GM18867 (cell line): Measurements from ENCODE around the gene AHSG.
"Not testable (repeated sequence)": the region's sequence is repeated elsewhere in the genome, so short reads cannot be mapped to it uniquely, and the experiment has no call there.

Experiments
- ATAC-seq: cut with Tn5 transposase; IDR thresholded peaks from one replicate; pipeline ENCODE4 v1.9.1; 2021; ENCODE audit warnings: mild to moderate bottlenecking, moderate library complexity; ENCODE audit not compliant: unreplicated experiment

The AHSG gene

DNA sequence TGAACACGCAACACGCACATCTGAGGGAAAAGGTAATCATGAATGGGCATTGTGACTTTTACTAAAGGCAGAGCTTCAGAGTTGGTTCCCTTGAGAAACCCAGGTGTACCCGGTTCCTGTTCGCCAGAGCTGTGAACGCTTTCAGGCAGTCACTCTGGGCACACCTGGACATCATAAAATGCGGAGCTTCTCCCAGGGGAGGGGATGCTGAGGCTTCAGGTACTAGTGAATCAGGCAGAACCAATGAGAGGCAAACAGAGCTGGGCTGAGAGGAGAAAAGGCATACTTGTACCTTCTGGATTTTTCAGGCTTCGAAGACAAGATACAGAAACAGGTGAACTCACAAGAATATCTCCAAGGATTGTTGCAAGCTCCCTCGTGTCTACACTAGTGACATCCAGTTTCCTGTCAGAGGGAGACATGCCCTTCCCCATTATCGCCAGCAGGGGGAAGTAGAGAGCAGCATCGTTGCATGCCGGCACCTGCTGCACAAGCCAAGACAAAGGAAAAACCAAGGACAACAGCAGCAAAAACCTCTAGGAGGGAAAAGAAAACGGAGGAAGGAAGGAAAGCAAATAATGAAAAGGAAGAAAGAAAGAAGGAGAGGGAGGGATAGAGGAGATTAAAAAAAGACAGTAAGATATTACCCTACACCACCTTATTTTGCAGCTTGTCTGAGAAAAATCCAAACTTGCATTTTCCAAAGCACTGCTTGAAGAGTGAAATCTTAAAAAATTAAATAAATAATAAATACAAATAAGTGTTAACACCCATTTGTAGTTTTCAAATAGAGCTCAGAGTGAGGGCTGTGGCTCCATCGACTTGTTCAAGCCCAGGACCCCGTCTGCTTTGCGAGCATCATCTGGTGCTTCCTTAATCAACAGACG, 2.0 kb downstream of the AHSG start:
- peak; percentile 63 for ATAC-seq

- ATAC-seq = no peak
These were observed 3.4 kb downstream of the AHSG start for GRCh38 chr3:186616299-186616617.

GRCh38 chr3:186617036-186617946, 4.4 kb downstream of the AHSG start:
- ATAC-seq = peak; percentile 91

DNA sequence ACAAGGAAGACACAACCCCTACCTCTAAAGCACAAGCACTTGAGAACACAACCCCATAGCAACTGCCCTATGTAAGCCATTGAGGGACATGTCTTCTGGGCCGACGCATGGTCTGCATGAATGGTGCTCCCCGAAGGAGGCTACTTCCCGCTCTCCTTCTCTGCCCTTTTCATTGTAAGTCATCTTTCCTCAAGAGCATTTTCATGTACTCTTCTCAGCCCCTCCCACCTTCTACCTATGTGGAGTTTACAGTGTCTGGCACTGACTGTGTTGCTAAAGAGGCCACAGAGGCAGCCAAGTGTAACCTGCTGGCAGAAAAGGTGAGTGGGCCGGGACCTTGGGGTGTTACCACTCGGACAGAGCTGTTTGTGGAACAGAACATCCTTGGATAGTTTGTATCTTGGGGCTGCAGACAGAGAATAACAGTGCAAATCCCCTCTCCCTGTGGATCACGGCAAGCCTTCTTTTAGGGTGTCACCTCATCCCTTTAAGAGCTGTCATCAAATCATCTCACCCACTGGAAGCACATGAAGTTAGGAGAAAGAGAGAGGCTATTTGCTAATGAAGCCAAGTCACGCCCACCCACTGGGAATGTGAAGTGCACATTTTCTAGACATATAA, 5.6 kb downstream of the AHSG start:
- no peak for ATAC-seq

GRCh38 chr3:186619787-186620212, 6.9 kb downstream of the AHSG start:
- ATAC-seq = no peak

DNA sequence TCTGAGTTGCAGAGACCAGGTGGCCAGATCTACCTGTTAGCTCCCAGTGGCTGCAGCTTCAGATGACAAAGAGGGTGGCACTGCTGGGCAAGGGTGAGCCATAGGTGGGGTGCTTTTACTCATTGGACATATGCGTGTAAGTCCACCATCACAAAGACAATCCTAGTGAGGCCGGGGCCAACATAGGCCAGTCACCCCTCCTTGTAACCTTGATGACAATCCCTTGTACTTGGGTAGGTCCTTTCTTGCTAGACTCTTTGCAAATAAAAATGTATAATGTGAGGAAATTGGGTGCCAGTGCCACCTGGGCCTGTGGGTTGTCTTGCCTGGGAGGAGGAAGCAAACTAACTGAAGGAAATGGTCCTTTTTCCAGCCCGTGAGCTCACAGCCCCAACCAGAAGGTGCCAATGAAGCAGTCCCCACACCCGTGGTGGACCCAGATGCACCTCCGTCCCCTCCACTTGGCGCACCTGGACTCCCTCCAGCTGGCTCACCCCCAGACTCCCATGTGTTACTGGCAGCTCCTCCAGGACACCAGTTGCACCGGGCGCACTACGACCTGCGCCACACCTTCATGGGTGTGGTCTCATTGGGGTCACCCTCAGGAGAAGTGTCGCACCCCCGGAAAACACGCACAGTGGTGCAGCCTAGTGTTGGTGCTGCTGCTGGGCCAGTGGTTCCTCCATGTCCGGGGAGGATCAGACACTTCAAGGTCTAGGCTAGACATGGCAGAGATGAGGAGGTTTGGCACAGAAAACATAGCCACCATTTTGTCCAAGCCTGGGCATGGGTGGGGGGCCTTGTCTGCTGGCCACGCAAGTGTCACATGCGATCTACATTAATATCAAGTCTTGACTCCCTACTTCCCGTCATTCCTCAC, 7.6 kb downstream of the AHSG start:
- no peak for ATAC-seq

DNA sequence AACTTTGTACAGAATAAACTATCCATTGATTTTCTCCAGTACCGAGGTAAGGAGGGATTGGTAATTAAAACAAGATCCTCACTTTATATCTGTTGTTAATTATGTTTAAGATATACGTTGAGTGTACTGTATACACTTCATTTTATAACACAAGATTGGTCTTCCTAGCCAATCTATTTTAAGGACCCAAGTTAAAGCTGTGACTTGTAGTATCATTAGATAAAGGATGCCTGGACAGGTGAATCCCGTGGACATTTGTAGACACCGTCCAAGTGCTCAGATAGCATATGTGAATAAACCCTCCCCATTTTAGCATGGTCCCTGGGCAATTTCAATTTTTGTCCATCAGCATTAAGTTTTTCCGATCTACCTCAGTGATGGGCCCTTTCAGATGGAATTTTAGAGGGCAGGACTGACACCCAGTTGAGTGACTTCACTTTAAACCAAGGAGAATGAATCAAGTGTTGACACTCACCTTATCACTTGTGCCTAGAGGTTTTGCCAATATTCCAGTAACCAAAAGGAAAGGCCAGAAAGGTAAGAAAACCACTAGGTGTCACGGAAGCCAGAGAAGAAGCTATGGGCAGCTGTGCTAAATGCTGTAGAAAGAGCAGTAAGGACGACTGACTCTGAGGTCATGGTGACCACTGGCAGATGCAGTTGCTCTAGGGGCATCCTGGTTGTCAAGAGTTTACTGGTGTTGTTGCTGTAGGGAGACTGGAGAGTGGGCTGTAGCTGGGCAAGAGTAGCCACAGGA, 9.2 kb downstream of the AHSG start:
- no peak for ATAC-seq

DNA sequence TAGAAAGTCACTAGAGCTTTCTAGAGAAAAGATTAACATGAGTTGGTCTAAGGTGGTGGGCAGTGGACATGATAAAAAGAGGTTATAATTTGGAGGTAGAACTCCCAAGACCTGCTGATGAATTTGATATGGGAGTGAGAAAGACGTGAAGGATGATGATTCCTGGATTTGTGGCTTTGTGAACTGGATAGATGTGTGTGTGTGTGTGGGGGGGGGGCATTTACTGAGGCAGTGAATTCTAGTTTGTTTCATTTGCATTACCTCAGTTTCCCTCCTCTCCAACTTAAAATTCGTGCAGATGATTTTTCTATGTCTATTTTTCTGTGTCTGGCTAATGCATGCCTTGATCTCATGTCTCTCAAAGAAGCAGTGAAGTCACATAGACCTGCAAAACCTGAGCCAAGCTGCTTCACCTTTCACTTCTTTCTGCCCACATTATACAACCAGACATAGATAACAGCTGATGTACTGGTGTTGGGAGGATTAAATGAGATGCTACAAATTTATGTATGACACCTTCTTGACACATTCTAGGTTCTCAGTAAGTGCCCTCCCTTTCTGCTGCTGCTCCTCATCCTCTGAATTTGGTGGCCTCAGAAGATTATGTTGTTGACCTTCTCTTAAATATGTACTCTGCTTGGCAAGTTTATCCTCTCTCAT, 9.9 kb downstream of the AHSG start:
- ATAC-seq = no peak

DNA sequence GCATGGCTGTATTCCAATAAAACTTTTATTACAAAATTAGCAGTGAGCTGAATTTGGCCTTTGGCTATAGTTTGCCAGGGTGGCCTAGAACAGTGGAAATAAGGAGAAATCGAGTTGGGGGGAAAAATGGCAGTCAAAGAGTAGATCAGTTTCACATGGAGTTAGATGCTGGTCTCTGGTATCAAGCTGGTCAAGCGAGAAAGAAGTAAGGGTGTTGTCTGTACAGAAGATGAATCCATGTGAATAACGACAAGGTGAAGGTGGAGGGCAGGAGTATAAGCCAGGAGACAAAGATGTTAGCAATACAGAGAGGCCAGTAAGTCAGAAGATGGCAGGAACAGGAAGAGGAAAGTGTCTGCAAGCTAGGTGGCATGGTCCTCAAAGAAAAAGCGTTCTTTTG, 11.7 kb downstream of the AHSG start:
- ATAC-seq = no peak

GRCh38 chr3:186625600-186626042, 12.8 kb downstream of the AHSG start:
- no peak for ATAC-seq

GRCh38 chr3:186626254-186626847, 13.5 kb downstream of the AHSG start:
- ATAC-seq = no peak

- no peak for ATAC-seq
These were observed 15.1 kb downstream of the AHSG start for GRCh38 chr3:186627852-186628414.

- ATAC-seq = no peak
These were observed 15.9 kb downstream of the AHSG start for GRCh38 chr3:186628756-186629155.

- ATAC-seq = no peak
These were observed 18.2 kb downstream of the AHSG start for GRCh38 chr3:186630950-186631641.

GRCh38 chr3:186633481-186633880, 20.6 kb downstream of the AHSG start:
- ATAC-seq = no peak

GRCh38 chr3:186634207-186634606, 21.3 kb downstream of the AHSG start:
- ATAC-seq = not testable (repeated sequence)

DNA sequence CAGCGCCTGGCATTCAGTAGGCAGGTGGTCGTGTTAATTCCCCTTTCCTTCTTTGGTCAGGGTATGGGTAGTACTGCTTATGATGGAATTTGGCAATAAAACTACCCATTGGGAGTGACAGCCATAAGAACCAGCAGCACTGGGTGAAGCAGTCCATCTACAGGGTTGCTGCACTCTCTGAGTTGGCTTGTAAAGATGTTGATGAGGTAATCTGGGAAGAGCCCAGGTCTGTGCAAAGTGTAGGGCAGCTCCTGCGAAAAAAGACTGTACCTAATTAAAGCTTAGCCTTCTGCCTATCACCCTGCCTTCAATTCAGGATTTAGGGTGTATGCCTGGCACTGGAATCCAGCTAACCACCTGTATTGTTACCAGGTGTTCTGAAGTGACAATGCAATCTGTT, 22.7 kb downstream of the AHSG start:
- no peak for ATAC-seq

DNA sequence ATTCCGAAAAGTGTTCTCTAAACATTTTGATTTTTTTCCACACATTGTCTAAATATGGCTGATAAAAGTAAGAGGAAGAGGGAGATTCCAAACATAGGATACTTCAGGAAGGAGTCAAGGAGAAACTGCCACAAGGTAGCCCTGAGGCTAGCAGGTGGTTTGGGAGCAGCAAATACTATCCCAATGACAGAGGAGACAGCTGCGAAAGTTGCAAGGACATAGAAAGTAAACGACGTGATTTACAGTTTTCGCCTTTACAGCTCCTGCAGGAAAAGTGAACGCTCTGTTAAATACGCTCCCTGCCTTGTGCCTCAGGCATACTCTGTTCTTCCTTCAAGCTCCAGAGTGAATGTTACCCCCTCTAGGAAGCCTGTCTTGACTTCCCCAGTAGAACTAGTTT, 23.7 kb downstream of the AHSG start:
- no peak for ATAC-seq
